Brain microvascular endothelial cell (primary cell): ENCODE results near the gene UBE2E1.

Experiments
- DNase-seq: peaks from one replicate; pipeline ENCODE4 v3.0.0-alpha.2; 2020
- H3K27ac ChIP-seq: fragments of 250-450 bp; sonication (Bioruptor Pico); 2 replicates; pipeline ENCODE4 v1.5.1; 2020; ENCODE audit warnings: mild to moderate bottlenecking, moderate library complexity
- H3K27me3 ChIP-seq: fragments of 250-450 bp; sonication (Bioruptor Pico); replicated peaks from 2 replicates; pipeline ENCODE4 v1.5.1; 2020; ENCODE audit warnings: mild to moderate bottlenecking
- H3K36me3 ChIP-seq: fragments of 250-450 bp; sonication (Bioruptor Pico); replicated peaks from 2 replicates; pipeline ENCODE4 v1.5.1; 2020; ENCODE audit warnings: mild to moderate bottlenecking
- H3K4me3 ChIP-seq: 2 replicates; pipeline ENCODE4 v1.5.1; 2011; ENCODE audit warnings: low read depth, mild to moderate bottlenecking, control low read depth, low read length, moderate library complexity
- in situ Hi-C: cut with HindIII; loops from 2 replicates; pipeline ENCODE4 v1.10.0; 2017; ENCODE audit warnings: low sequenced_read_pairs, low pct_ligation_motif_present
- TF ChIP-seq, protein P1 (sequence below): IDR thresholded peaks from 2 replicates; pipeline ENCODE4 v1.5.1; 2011; ENCODE audit warnings: low read depth, mild to moderate bottlenecking, moderate library complexity, low read length, control low read depth, inconsistent platforms; ENCODE audit errors: missing control alignments

Gene UBE2E1

GRCh38 chr3:23810343-23811184, 4.8 kb downstream of the UBE2E1 start:
- Histone ChIP-seq H3K36me3 (no peaks in the 10 kb centered on the region), H3K27ac (peak overlapping the region; percentile 36), H3K4me3 (peak overlapping the region; percentile 66), H3K27me3 (no peaks in the 10 kb centered on the region)
- DNase-seq: no peak
- TF ChIP-seq, protein P1, sequence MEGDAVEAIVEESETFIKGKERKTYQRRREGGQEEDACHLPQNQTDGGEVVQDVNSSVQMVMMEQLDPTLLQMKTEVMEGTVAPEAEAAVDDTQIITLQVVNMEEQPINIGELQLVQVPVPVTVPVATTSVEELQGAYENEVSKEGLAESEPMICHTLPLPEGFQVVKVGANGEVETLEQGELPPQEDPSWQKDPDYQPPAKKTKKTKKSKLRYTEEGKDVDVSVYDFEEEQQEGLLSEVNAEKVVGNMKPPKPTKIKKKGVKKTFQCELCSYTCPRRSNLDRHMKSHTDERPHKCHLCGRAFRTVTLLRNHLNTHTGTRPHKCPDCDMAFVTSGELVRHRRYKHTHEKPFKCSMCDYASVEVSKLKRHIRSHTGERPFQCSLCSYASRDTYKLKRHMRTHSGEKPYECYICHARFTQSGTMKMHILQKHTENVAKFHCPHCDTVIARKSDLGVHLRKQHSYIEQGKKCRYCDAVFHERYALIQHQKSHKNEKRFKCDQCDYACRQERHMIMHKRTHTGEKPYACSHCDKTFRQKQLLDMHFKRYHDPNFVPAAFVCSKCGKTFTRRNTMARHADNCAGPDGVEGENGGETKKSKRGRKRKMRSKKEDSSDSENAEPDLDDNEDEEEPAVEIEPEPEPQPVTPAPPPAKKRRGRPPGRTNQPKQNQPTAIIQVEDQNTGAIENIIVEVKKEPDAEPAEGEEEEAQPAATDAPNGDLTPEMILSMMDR: peak; percentile 44
- in situ Hi-C loops: no loop called here

DNA sequence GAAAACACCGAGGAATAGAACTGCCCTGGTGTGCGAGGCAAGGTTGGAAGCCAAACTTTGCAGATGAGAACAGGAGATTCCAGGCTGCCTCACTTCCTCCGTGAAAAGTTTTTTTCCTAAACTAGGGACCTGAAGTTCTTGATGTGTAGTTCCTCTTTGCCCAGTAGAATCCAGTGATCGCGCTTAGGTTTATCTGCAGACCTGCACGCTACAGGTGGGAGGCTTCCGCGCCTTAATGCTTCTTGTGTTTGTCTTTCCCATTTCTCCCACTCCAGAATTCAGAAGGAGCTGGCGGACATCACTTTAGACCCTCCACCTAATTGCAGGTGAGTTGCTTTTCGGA, 5.4 kb downstream of the UBE2E1 start:
- TF ChIP-seq, protein P1: no peak
- peak overlapping the region; percentile 36 for H3K27ac ChIP-seq
- H3K4me3 ChIP-seq: peak overlapping the region; percentile 66
- H3K27me3 ChIP-seq: no peaks in the 10 kb centered on the region
- H3K36me3 ChIP-seq: no peaks in the 10 kb centered on the region
- DNase-seq: no peak
- in situ Hi-C loops: no loop called here

DNA sequence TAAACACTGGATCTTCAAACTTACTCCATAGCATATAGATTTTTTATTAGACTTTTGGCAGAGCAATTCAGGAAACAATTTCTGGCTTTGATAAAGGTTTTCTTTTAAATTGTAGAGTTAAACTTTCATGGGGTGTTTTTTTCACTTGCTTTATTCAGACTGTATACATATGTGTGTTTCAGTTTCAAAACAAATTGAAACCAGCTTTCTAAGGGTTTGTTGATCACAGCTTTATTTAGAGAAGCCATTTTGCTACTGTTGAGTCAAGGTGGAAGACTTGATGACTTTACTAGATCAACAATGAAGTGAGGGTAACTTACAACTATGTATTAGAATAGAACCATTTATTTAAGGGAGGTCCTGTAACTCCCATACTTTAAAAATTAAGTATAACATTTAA, 6.2 kb downstream of the UBE2E1 start:
- in situ Hi-C loops: no loop called here
- Histone ChIP-seq H3K4me3 (no peak overlapping the region), H3K27me3 (no peaks in the 10 kb centered on the region), H3K27ac (no peak overlapping the region), H3K36me3 (no peaks in the 10 kb centered on the region)
- TF ChIP-seq, protein P1: no peak
- no peak for DNase-seq

DNA sequence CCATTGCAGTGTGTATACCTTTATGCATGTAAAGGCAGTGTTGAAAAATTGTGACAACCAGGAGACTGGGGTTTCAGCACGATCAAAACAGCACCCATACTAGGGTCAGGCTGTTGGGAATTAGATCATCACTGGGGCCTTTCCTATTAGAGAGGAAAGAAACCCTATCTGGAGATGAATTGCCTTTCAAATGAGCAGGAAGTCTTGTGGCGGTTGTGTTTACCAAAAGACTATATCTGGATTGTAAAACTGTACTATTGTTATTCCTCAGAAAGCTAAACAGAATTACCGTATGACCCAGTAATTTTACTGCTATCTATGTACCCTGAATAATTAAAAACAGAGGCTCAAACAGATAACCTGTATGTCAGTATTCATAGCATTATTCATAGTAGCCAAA, 10.1 kb downstream of the UBE2E1 start:
- Histone ChIP-seq H3K36me3 (no peaks in the 10 kb centered on the region), H3K4me3 (no peak overlapping the region), H3K27ac (no peak overlapping the region), H3K27me3 (no peaks in the 10 kb centered on the region)
- no peak for DNase-seq
- TF ChIP-seq, protein P1: no peak
- in situ Hi-C loops: no loop called here

DNA sequence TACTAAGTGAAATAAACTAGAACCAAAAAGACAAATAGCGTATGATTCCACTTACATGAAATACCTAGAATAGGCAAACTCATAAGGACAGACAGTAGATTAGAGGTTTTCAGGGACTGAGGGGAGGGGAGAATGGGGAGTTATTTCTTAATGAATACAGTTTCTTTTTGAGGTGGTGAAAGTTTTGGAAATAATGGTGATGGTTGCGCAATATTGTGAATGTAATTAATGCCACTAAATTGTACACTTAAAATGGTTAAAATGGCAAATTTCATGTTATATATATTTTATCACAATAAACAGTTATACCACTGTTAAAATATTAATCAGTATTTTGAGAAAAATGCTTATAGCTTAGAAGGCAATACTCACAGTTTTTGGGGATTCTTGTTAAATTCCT, 11.0 kb downstream of the UBE2E1 start:
- in situ Hi-C loops: no loop called here
- Histone ChIP-seq H3K27me3 (no peaks in the 10 kb centered on the region), H3K27ac (no peak overlapping the region), H3K4me3 (no peak overlapping the region), H3K36me3 (no peaks in the 10 kb centered on the region)
- no peak for DNase-seq
- TF ChIP-seq, protein P1: no peak
